GM13976 (cell line): ENCODE measurements around the gene MITF.

Source experiments
- DNase-seq: peaks from one replicate; pipeline ENCODE4 v3.0.0; 2012; ENCODE audit warnings: low spot score
- CTCF ChIP-seq: IDR thresholded peaks from 2 replicates; pipeline ENCODE4 v1.5.1; 2012; ENCODE audit warnings: borderline replicate concordance, mild to moderate bottlenecking; ENCODE audit not compliant: insufficient read depth; ENCODE audit errors: extremely low read depth, missing control alignments, control extremely low read depth
- in situ Hi-C: fragments of 300-500 bp; cut with MboI; formaldehyde crosslinking; loops from one replicate; pipeline ENCODE4 v1.12.0; 2022; ENCODE audit warnings: low sequenced_read_pairs, mixed read lengths, inconsistent platforms; ENCODE audit not compliant: unreplicated experiment

Gene MITF

GRCh38 chr3:69724722-69725435, 14.4 kb upstream of the MITF start:
- in situ Hi-C loops: no loop called here
- no peak for DNase-seq
- TF ChIP-seq CTCF: no peak

- TF ChIP-seq CTCF: no peak
These were observed 13.2 kb upstream of the MITF start for GRCh38 chr3:69725994-69726571.

GRCh38 chr3:69729147-69729919, 9.9 kb upstream of the MITF start:
- in situ Hi-C loops: no loop called here
- no peak for TF ChIP-seq CTCF
- no peak for DNase-seq

More at GRCh38 chr3:69725994-69726571, 13.2 kb upstream of the MITF start:
- in situ Hi-C loops: no loop called here
- DNase-seq: no peak

- in situ Hi-C loops: no loop called here
- no peak for TF ChIP-seq CTCF
- DNase-seq: no peak
These were observed 8.2 kb upstream of the MITF start for GRCh38 chr3:69731080-69731479.

GRCh38 chr3:69735893-69736292, 3.4 kb upstream of the MITF start:
- TF ChIP-seq CTCF: no peak
- in situ Hi-C loops: no loop called here
- DNase-seq: no peak

GRCh38 chr3:69737392-69737791, 1.9 kb upstream of the MITF start:
- no peak for DNase-seq
- no peak for TF ChIP-seq CTCF
- in situ Hi-C loops: no loop called here
